ENCODE data around the gene SEPTIN2. TPM values are rescaled to one million over a fixed set of nuclear protein-coding genes. Genes with fewer than 3 reads are reported as not detected.
"Not testable (repeated sequence)": the region's sequence is repeated elsewhere in the genome, so short reads cannot be mapped to it uniquely, and the experiment has no call there.

The SEPTIN2 gene
- total RNA-seq, 2 donors from 2014 or later = 143 to 193 TPM

DNA sequence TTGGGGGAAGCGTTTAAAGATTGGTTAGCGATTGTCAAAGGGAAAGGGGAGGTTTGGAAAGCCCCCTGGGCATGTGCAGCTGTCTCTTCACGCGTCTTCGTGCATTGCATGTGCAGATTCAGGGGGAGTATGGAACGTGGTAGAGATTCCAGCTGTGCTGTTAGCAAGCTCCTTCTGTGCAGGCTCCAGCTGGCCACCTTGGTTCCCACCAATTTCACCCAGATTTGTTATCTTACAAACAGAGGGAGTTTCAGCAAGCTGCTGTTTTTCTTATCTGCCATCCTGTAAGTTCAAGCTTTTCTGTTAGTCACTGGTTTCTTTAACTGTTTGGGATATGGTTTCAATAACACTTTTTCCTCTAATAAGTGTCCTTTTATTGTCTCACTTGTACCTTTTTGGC is 70.8 kb downstream of the SEPTIN2 start:
- no peaks in the 10 kb centered on the region for H3K9me3 ChIP-seq
- no peak overlapping the region for H3K27ac ChIP-seq
- no peak overlapping the region for H3K4me3 ChIP-seq
- no peak for TF ChIP-seq CTCF (IDR thresholded peaks at IDR 0.05)
- DNase-seq (ENCODE audit: low spot score) = no peak
- peaks cover 0 to 10% of the 10 kb centered on the region in 2 donors for H3K4me1 ChIP-seq
- H3K36me3 ChIP-seq = no peaks in the 10 kb centered on the region
- no peaks in the 10 kb centered on the region for H3K27me3 ChIP-seq

DNA sequence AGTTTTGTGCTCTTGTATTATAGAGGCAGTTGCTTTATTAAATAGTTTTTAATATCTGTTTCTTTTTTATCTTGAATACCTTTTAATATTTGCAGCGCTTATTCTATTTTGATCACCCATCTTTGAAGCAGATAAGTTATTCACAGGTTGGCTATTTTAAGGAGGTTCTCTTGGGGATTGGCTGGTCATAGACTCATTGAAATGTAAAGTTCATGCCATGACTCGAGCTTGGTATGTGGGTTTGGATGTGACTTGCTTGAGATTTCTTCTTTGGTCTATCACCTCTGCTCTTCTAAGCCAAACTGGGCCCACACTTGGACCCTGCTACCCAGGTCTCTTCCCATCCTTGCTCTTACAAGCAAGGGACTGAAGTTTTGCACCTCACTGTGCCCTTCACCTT is 74.0 kb downstream of the SEPTIN2 start:
- TF ChIP-seq CTCF (IDR thresholded peaks at IDR 0.05) = no peak
- Histone ChIP-seq H3K36me3 (no peaks in the 10 kb centered on the region), H3K9me3 (no peaks in the 10 kb centered on the region), H3K27ac (no peak overlapping the region), H3K4me3 (no peak overlapping the region), H3K27me3 (no peaks in the 10 kb centered on the region), H3K4me1 (no peaks in the 10 kb centered on the region)
- no peak for DNase-seq (ENCODE audit: low spot score)

DNA sequence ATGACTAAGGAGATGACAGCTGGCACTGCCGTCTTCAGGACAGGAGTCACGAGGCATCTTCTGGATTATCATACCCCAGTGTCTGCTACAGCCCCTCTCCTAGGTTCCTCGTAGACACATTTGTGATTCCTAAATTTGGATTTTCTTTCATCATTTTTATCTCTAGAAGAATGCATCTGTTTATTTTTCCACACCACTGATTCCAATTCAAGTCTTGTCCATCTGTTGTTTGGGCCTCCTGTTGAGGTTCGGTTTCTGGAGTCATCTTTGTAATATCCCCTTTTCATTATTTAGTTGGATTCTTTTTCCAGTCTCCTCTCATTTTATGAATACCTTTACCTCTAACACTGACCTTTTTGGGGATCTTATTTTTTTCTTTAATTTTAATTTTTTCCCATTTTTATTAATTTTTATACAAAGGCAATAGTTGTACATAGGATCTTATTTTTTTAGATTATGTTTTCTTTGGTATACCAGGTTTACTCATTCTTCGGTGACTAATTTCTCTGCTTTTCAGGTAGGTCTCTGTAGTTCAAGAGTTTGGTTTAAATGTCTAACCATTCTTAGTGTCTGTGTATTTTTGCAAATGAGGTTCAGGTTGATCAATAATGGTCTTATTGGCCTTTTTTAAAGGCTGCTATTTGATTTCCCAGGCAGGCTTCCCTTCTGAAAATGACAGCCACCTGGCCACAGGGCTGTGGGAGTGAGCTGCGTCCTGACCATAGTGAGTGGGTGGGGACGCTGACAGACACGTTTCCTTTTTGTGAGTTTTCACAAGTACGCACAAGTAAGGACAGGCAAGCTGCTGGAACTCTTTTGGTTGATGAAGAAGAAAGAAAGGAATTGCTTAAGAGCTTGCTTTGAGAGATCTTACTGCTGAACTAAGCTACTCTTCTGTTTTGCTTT is 74.8 kb downstream of the SEPTIN2 start:
- Histone ChIP-seq H3K36me3 (no peaks in the 10 kb centered on the region), H3K4me1 (no peaks in the 10 kb centered on the region), H3K9me3 (no peaks in the 10 kb centered on the region), H3K27me3 (no peaks in the 10 kb centered on the region), H3K4me3 (no peak overlapping the region), H3K27ac (no peak overlapping the region)
- no peak for TF ChIP-seq CTCF (IDR thresholded peaks at IDR 0.05)
- DNase-seq (ENCODE audit: low spot score) = no peak

GRCh38 chr2:241391892-241392665 is 76.4 kb downstream of the SEPTIN2 start:
- no peak for DNase-seq (ENCODE audit: low spot score)
- peak in 1 of 2 donors; percentile 37 for TF ChIP-seq CTCF (IDR thresholded peaks at IDR 0.05)
- no peaks in the 10 kb centered on the region for H3K27me3 ChIP-seq
- H3K4me1 ChIP-seq = no peaks in the 10 kb centered on the region
- no peaks in the 10 kb centered on the region for H3K36me3 ChIP-seq
- no peak overlapping the region for H3K27ac ChIP-seq
- H3K4me3 ChIP-seq = no peak overlapping the region
- H3K9me3 ChIP-seq = no peaks in the 10 kb centered on the region

DNA sequence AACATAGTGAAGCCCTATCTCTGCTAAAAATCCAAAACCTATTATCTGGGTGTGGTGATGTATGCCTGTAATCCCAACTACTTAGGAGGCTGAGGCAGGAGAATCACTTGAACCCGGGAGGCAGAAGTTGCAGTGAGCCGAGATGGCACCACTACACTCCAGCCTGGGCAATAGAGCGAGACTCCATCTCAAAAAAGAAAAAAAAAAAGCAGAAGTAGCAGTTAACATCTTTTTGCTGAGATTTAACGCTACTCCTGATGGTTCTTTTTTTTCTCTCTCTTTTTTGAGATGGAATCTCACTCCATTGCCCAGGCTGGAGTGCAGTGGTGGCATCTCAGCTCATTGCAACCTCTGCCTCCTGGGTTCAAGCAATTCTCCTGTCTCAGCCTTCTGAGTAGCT is 77.0 kb downstream of the SEPTIN2 start:
- H3K4me1 ChIP-seq; H3K27me3 ChIP-seq; H3K9me3 ChIP-seq; H3K36me3 ChIP-seq; H3K4me3 ChIP-seq; H3K27ac ChIP-seq; DNase-seq (ENCODE audit: low spot score): not testable (repeated sequence)

- no peak for TF ChIP-seq CTCF (IDR thresholded peaks at IDR 0.05)
- H3K4me3 ChIP-seq = no peak overlapping the region
- H3K4me1 ChIP-seq = no peaks in the 10 kb centered on the region
- no peak for DNase-seq (ENCODE audit: low spot score)
- no peaks in the 10 kb centered on the region for H3K27me3 ChIP-seq
- no peak overlapping the region for H3K27ac ChIP-seq
- no peaks in the 10 kb centered on the region for H3K9me3 ChIP-seq
- no peaks in the 10 kb centered on the region for H3K36me3 ChIP-seq
Observed at GRCh38 chr2:241393524-241394196, 77.9 kb downstream of the SEPTIN2 start.

DNA sequence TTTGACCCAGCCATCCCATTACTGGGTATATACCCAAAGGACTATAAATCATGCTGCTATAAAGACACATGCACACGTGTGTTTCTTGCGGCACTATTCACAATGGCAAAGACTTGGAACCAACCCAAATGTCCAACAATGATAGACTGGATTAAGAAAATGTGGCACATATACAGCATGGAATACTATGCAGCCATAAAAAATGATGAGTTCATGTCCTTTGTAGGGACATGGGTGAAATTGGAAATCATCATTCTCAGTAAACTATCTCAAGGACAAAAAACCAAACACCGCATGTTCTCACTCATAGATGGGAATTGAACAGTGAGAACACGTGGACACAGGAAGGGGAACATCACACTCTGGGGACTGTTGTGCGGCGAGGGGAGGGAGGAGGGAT is 81.1 kb downstream of the SEPTIN2 start:
- not testable (repeated sequence) for H3K27ac ChIP-seq; H3K4me3 ChIP-seq; H3K27me3 ChIP-seq; H3K4me1 ChIP-seq; H3K36me3 ChIP-seq; H3K9me3 ChIP-seq; DNase-seq (ENCODE audit: low spot score)

Measured in right atrium auricular region (tissue), 2 donors.